A549 (cell line): Measurements from ENCODE around the gene SLC31A1. TPM values are rescaled to one million over a fixed set of nuclear protein-coding genes. Genes with fewer than 3 reads are reported as not detected.

Experiments
- ATAC-seq, 2 experiments: fragments of 200-7000 bp in 1 of 2; fragments of >200 bp in 1 of 2; cut with Nextera tagmentation in 1 of 2; cut with Tn5 transposase in 1 of 2; 3 replicates each; pipeline versions ENCODE4 v1.8.0 to v1.9.1; 2018 to 2020; ENCODE audit warnings: mild to moderate bottlenecking in 1 of 2, moderate library complexity in 1 of 2
- CTCF ChIA-PET: fragments of 300-600 bp; sonication (Branson Sonifier 250); formaldehyde crosslinking; extraction: SDS; loops from one replicate; lab custom pipeline; 2021; ENCODE audit warnings: antibody characterized with exemption, inconsistent platforms; lab: Yijun Ruan, JAX
- POLR2A ChIA-PET: fragments of 350-600 bp; formaldehyde crosslinking; extraction: SDS; loops from one replicate; lab custom pipeline; 2021; ENCODE audit warnings: antibody characterized with exemption, inconsistent platforms; lab: Yijun Ruan, JAX
- DNase-seq, 2 experiments: peaks; one replicate each; pipeline versions ENCODE4 v3.0.0 to v3.0.0-alpha.2; 2011 to 2016; ENCODE audit warnings: low read depth in 1 of 2, low spot score in 1 of 2
- FAIRE-seq: peaks from 2 replicates; lab custom pipeline; 2011; peaks lifted over from hg19 to GRCh38; lab: Jason Lieb, UNC
- H3K27ac ChIP-seq, 2 experiments: fragments of >200 bp; sonication (Bioruptor Twin); formaldehyde crosslinking; 3 replicates each; pipeline ENCODE4 v1.5.1; 2016 to 2017
- H3K4me1 ChIP-seq: fragments of >200 bp; sonication (Bioruptor Twin); formaldehyde crosslinking; 3 replicates; pipeline ENCODE4 v1.6.1; 2016
- H3K4me2 ChIP-seq: fragments of >200 bp; sonication (Bioruptor Twin); formaldehyde crosslinking; 3 replicates; pipeline ENCODE4 v1.6.1; 2016
- H3K4me3 ChIP-seq: fragments of >200 bp; sonication (Bioruptor Twin); formaldehyde crosslinking; 3 replicates; pipeline ENCODE4 v1.5.1; 2016
- H3K9me3 ChIP-seq: fragments of >200 bp; sonication (Bioruptor Twin); formaldehyde crosslinking; 3 replicates; pipeline ENCODE4 v1.6.1; 2016
- BCL3 ChIP-seq: fragments of >200 bp; sonication (Bioruptor Twin); formaldehyde crosslinking; IDR thresholded peaks from 3 replicates; pipeline ENCODE4 v1.6.1; 2016
- CBX2 ChIP-seq: fragments of 200-600 bp; sonication (generic); IDR thresholded peaks from 2 replicates; pipeline ENCODE4 v1.6.1; 2016; ENCODE audit warnings: low read depth, mild to moderate bottlenecking, borderline replicate concordance
- CBX8 ChIP-seq: fragments of 200-600 bp; sonication (generic); IDR thresholded peaks from 2 replicates; pipeline ENCODE4 v1.6.1; 2016
- CHD2 ChIP-seq: fragments of 150-350 bp; IDR thresholded peaks from 2 replicates; pipeline ENCODE4 v1.6.1; 2014; ENCODE audit warnings: low read length; ENCODE audit not compliant: partially characterized antibody
- CHD4 ChIP-seq: fragments of 200-600 bp; sonication (generic); IDR thresholded peaks from 2 replicates; pipeline ENCODE4 v1.6.1; 2016; ENCODE audit warnings: antibody characterized with exemption, mild to moderate bottlenecking, borderline replicate concordance
- EHMT2 ChIP-seq: fragments of 200-600 bp; sonication (generic); IDR thresholded peaks from 2 replicates; pipeline ENCODE4 v1.6.1; 2016; ENCODE audit warnings: antibody characterized with exemption, low read depth, mild to moderate bottlenecking, moderate library complexity
- HDAC2 ChIP-seq: fragments of 200-600 bp; sonication (generic); IDR thresholded peaks from 2 replicates; pipeline ENCODE4 v1.6.1; 2016
- HEYL ChIP-seq: fragments of 250-450 bp; sonication (Bioruptor Pico); IDR thresholded peaks from 2 replicates; pipeline ENCODE4 v1.8.0; 2021; ENCODE audit warnings: mild to moderate bottlenecking, moderate library complexity
- HMGXB4 ChIP-seq: fragments of 250-450 bp; sonication (Bioruptor Pico); IDR thresholded peaks from 2 replicates; pipeline ENCODE4 v1.5.0; 2021; ENCODE audit warnings: mild to moderate bottlenecking, moderate library complexity, borderline replicate concordance
- HOXB13 ChIP-seq: fragments of 250-450 bp; sonication (Bioruptor Pico); IDR thresholded peaks from 2 replicates; pipeline ENCODE4 v1.5.0; 2020; ENCODE audit warnings: low read depth, mild to moderate bottlenecking, moderate library complexity
- KDM1A ChIP-seq: fragments of 200-600 bp; sonication (generic); IDR thresholded peaks from 2 replicates; pipeline ENCODE4 v1.6.1; 2016; ENCODE audit warnings: low read depth, mild to moderate bottlenecking
- MAFK ChIP-seq: fragments of 450-650 bp; IDR thresholded peaks from 2 replicates; pipeline ENCODE4 v1.6.1; 2014; ENCODE audit not compliant: partially characterized antibody
- MAX ChIP-seq: IDR thresholded peaks from 2 replicates; pipeline ENCODE4 v1.6.1; 2012
- MYC ChIP-seq: IDR thresholded peaks from 2 replicates; pipeline ENCODE4 v1.6.1; 2012; ENCODE audit warnings: mild to moderate bottlenecking, inconsistent platforms, low read length, improper control_type of control experiment, borderline replicate concordance
- NFE2L2 ChIP-seq: fragments of 150-350 bp; conservative IDR thresholded peaks from 2 replicates; pipeline ENCODE4 v1.6.1; 2014; ENCODE audit warnings: low read length
- NPAS2 ChIP-seq: fragments of 250-450 bp; sonication (Bioruptor Pico); IDR thresholded peaks from 2 replicates; pipeline ENCODE4 v1.8.0; 2022; ENCODE audit warnings: mild to moderate bottlenecking, moderate library complexity, borderline replicate concordance
- PHF8 ChIP-seq: fragments of 200-600 bp; sonication (generic); IDR thresholded peaks from 2 replicates; pipeline ENCODE4 v1.6.1; 2016; ENCODE audit warnings: low read depth, mild to moderate bottlenecking, antibody characterized with exemption, moderate library complexity, borderline replicate concordance
- RAD21 ChIP-seq, 2 experiments: fragments of >200 bp in 1 of 2; sonication (Bioruptor Twin) in 1 of 2; formaldehyde crosslinking in 1 of 2; IDR thresholded peaks in 1 of 2; conservative IDR thresholded peaks in 1 of 2; 2 replicates in 1 of 2; 3 replicates in 1 of 2; pipeline ENCODE4 v1.6.1; 2012 to 2018; ENCODE audit warnings: inconsistent platforms in 1 of 2
- RARB ChIP-seq: fragments of 250-450 bp; sonication (Bioruptor Pico); IDR thresholded peaks from 2 replicates; pipeline ENCODE4 v1.8.0; 2021; ENCODE audit warnings: mild to moderate bottlenecking, moderate library complexity
- REST ChIP-seq: fragments of 200-600 bp; sonication (generic); IDR thresholded peaks from 2 replicates; pipeline ENCODE4 v1.6.1; 2016; ENCODE audit warnings: antibody characterized with exemption, mild to moderate bottlenecking, moderate library complexity
- RNF2 ChIP-seq: fragments of 200-600 bp; sonication (generic); IDR thresholded peaks from 2 replicates; pipeline ENCODE4 v1.6.1; 2016; ENCODE audit warnings: low read depth, mild to moderate bottlenecking, antibody characterized with exemption, moderate library complexity, borderline replicate concordance
- TFCP2L1 ChIP-seq: fragments of 250-450 bp; sonication (Bioruptor Pico); IDR thresholded peaks from 2 replicates; pipeline ENCODE4 v1.5.0; 2021; ENCODE audit warnings: mild to moderate bottlenecking
- USF2 ChIP-seq: fragments of 450-650 bp; IDR thresholded peaks from 2 replicates; pipeline ENCODE4 v1.6.1; 2014; ENCODE audit warnings: antibody characterized with exemption
- ZFP36 ChIP-seq: fragments of 450-650 bp; IDR thresholded peaks from 2 replicates; pipeline ENCODE4 v1.6.1; 2014; ENCODE audit warnings: borderline replicate concordance; ENCODE audit not compliant: partially characterized antibody
- ZSCAN20 ChIP-seq: fragments of 250-450 bp; sonication (Bioruptor Pico); IDR thresholded peaks from 2 replicates; pipeline ENCODE4 v1.8.0; 2022; ENCODE audit warnings: mild to moderate bottlenecking, moderate library complexity
- WGBS: methylation state at CpG from one replicate; pipeline ENCODE4 v1.1.6; 2017; ENCODE audit errors: missing lambda C conversion rate; 5-methylcytosine and 5-hydroxymethylcytosine counted together
- polyA plus RNA-seq, 4 experiments: library from polyadenylated mRNA; depleted of rRNA in 3 of 4; stranded (reverse); fragments of >200 nt; fragmentation: RNase III in 1 of 4; extraction: RNeasy Plus Mini Kit Qiagen cat#74134 plus additional on column Dnase treatment in 1 of 4; gene quantifications; 2 replicates in 3 of 4; 3 replicates in 1 of 4; pipeline ENCODE4 v1.2.3, GENCODE V29; 2011 to 2017

The SLC31A1 gene
- polyA plus RNA-seq, 2 of the 4 experiments (the other 2 are of a cell fraction) = 24.2 to 27.9 TPM

GRCh38 chr9:113181165-113181564, 40.2 kb upstream of the SLC31A1 start:
- no peak for FAIRE-seq
- TF ChIP-seq RNF2 = no peak
- TF ChIP-seq MAX = no peak
- TF ChIP-seq EHMT2 = no peak
- no peak for TF ChIP-seq MYC
- TF ChIP-seq HOXB13 = no peak
- no peak for TF ChIP-seq KDM1A
- no peak for TF ChIP-seq MAFK
- TF ChIP-seq CBX2 = no peak
- TF ChIP-seq CHD4 = no peak
- TF ChIP-seq PHF8 = no peak
- TF ChIP-seq TFCP2L1 (CRISPR knock-in tag) = no peak
- TF ChIP-seq BCL3 = no peak
- POLR2A ChIA-PET = no interaction called here

GRCh38 chr9:113183956-113184488, 37.3 kb upstream of the SLC31A1 start:
- ChIA-PET POLR2A (no interaction called here), CTCF (no interaction called here)
- WGBS = 86% methylated on average over 2 of the region's 2 CpGs
- Histone ChIP-seq H3K27ac (no peak overlapping the region), H3K4me3 (no peak overlapping the region), H3K4me1 (peaks cover 7% of the 10 kb centered on the region; the same call in 1 of the 3 replicates), H3K9me3 (no peaks in the 10 kb centered on the region), H3K4me2 (no peak overlapping the region)
- FAIRE-seq (no peak), ATAC-seq (no peak), DNase-seq (no peak)
- TF ChIP-seq MAX = no peak
- no peak for TF ChIP-seq TFCP2L1 (CRISPR knock-in tag)
- TF ChIP-seq ZSCAN20 (CRISPR knock-in tag) = no peak

More at GRCh38 chr9:113181165-113181564, 40.2 kb upstream of the SLC31A1 start:
- CTCF ChIA-PET = interaction anchor here (0.5 to 1.3 kb wide), 2 partner anchors 30 to 695 kb away, joined by 4 read pairs; partner anchors contain the start of gene SLC31A2
- Histone ChIP-seq H3K4me3 (no peak overlapping the region), H3K27ac (no peak overlapping the region), H3K4me1 (no peaks in the 10 kb centered on the region), H3K9me3 (no peaks in the 10 kb centered on the region), H3K4me2 (no peak overlapping the region)
- ATAC-seq = no peak
- DNase-seq = no peak

- DNase-seq (no peak), FAIRE-seq (no peak), ATAC-seq (no peak)
- Histone ChIP-seq H3K4me1 (peaks cover 7% of the 10 kb centered on the region; the same call in 1 of the 3 replicates), H3K9me3 (no peaks in the 10 kb centered on the region), H3K27ac (no peak overlapping the region), H3K4me3 (no peak overlapping the region), H3K4me2 (no peak overlapping the region)
- 57% methylated on average over 2 of the region's 2 CpGs for WGBS
- ChIA-PET CTCF (interaction anchor here (1.4 kb wide), 1 partner anchor 11 kb away, joined by 3 read pairs; no protein-coding TSS in a partner anchor), POLR2A (no interaction called here)
- TF ChIP-seq RAD21 (conservative IDR thresholded peaks at IDR 0.05 in 1 of 2, IDR thresholded peaks at IDR 0.05 in 1 of 2) = no peak
- TF ChIP-seq NPAS2 (CRISPR knock-in tag) = no peak
- TF ChIP-seq HMGXB4 = no peak
- TF ChIP-seq CHD2 = no peak
- TF ChIP-seq NFE2L2 = no peak
- no peak for TF ChIP-seq CBX8
- TF ChIP-seq ZSCAN20 (CRISPR knock-in tag) = no peak
- TF ChIP-seq EHMT2 = no peak
- no peak for TF ChIP-seq USF2
- TF ChIP-seq HDAC2 = no peak
- TF ChIP-seq RARB = no peak
- no peak for TF ChIP-seq REST
- TF ChIP-seq ZFP36 = no peak
- TF ChIP-seq HEYL (CRISPR knock-in tag) = no peak
- no peak for TF ChIP-seq KDM1A
Observed at GRCh38 chr9:113184539-113184938, 36.8 kb upstream of the SLC31A1 start.
